Measurements from ENCODE around the gene HSBP1L1. TPM values are rescaled to one million over a fixed set of nuclear protein-coding genes. Genes with fewer than 3 reads are reported as not detected.
A peak's percentile ranks its signal among the peaks of the same experiment; 100 is the strongest.

The HSBP1L1 gene
- total RNA-seq, 1 experiment from 2014 or later: not detected

GRCh38 chr18:79960921-79961526 lies 3.4 kb upstream of the HSBP1L1 start:
- no CpG with 5 or more reads among the region's 16 CpGs for WGBS (ENCODE audit: extremely low coverage, insufficient read length, low lambda C conversion rate)
- no peak overlapping the region for H3K4me2 ChIP-seq (ENCODE audit: insufficient read depth, insufficient read length, low read length)

More at GRCh38 chr18:79960921-79961526, 3.4 kb upstream of the HSBP1L1 start:
- Histone ChIP-seq H3K23ac (ENCODE audit: insufficient read length, low read depth, low read length) (no peak overlapping the region), H3T11ph (ENCODE audit: low read length) (no peak overlapping the region), H2BK120ac (ENCODE audit: low read depth, low read length, poor library complexity, severe bottlenecking) (no peak overlapping the region), H3K18ac (ENCODE audit: insufficient read length, low read depth, low read length) (no peak overlapping the region), H3K9ac (ENCODE audit: extremely low read depth, insufficient read length, low read length) (no peak overlapping the region), H4K91ac (ENCODE audit: insufficient read length, low read depth, low read length) (no peak overlapping the region), H2BK5ac (ENCODE audit: insufficient read length, low read length) (no peak overlapping the region), H3K27me3 (ENCODE audit: insufficient read depth, low read length) (peaks cover 33% of the 10 kb centered on the region), H3K79me2 (ENCODE audit: insufficient read depth, low read length) (no peaks in the 10 kb centered on the region), H4K5ac (ENCODE audit: insufficient read length, low read depth, low read length) (no peak overlapping the region), H2AK5ac (ENCODE audit: insufficient read length, low read length) (no peak overlapping the region), H3K4me1 (ENCODE audit: insufficient read depth, low read length) (peaks cover 4% of the 10 kb centered on the region; the same call in 1 of the 2 replicates), H4K8ac (replicated peaks; ENCODE audit: insufficient read length, low read depth, low read length) (no peak overlapping the region), H3K79me1 (ENCODE audit: insufficient read depth, low read depth, low read length, poor library complexity, severe bottlenecking) (no peaks in the 10 kb centered on the region), H3K4ac (ENCODE audit: low read depth, low read length) (no peak overlapping the region), H2BK20ac (ENCODE audit: low read depth, low read length, poor library complexity, severe bottlenecking) (no peak overlapping the region), H2BK15ac (ENCODE audit: low read depth, low read length) (no peak overlapping the region), H3K23me2 (ENCODE audit: insufficient read length, low read depth, low read length, poor library complexity, severe bottlenecking) (no peaks in the 10 kb centered on the region), H3K56ac (ENCODE audit: insufficient read length, low read depth, low read length) (no peak overlapping the region), H4K20me1 (ENCODE audit: control insufficient read depth, insufficient read depth, insufficient read length) (peaks cover 3% of the 10 kb centered on the region), H2BK12ac (ENCODE audit: insufficient read length, low read depth, low read length) (no peak overlapping the region), H3K9me3 (ENCODE audit: control insufficient read depth, low read depth, low read length) (no peaks in the 10 kb centered on the region), H3K27ac (ENCODE audit: insufficient read length, low read depth, low read length) (no peak overlapping the region), H2AFZ (ENCODE audit: low read length) (no peak overlapping the region), H3K14ac (ENCODE audit: insufficient read depth, low read length) (no peak overlapping the region)
- no peak for DNase-seq
- Mint-ChIP-seq H3K4me3 (0 out of 5 replicates have a peak overlapping the region, but pooled peaks of 1 of the 2 experiments have one; percentile 63), H3K36me3 (ENCODE audit: insufficient read depth in 1 of 3, low read depth in 3 of 3) (no peaks in the 10 kb centered on the region), H3K27me3 (ENCODE audit: low read depth) (peaks cover 91% of the 10 kb centered on the region), H3K4me1 (peaks cover 39% of the 10 kb centered on the region in 2 experiments), H3K27ac (no peak overlapping the region), H3K9me3 (no peaks in the 10 kb centered on the region; a peak in 2 of 5 replicates)
- TF ChIP-seq, protein P1, sequence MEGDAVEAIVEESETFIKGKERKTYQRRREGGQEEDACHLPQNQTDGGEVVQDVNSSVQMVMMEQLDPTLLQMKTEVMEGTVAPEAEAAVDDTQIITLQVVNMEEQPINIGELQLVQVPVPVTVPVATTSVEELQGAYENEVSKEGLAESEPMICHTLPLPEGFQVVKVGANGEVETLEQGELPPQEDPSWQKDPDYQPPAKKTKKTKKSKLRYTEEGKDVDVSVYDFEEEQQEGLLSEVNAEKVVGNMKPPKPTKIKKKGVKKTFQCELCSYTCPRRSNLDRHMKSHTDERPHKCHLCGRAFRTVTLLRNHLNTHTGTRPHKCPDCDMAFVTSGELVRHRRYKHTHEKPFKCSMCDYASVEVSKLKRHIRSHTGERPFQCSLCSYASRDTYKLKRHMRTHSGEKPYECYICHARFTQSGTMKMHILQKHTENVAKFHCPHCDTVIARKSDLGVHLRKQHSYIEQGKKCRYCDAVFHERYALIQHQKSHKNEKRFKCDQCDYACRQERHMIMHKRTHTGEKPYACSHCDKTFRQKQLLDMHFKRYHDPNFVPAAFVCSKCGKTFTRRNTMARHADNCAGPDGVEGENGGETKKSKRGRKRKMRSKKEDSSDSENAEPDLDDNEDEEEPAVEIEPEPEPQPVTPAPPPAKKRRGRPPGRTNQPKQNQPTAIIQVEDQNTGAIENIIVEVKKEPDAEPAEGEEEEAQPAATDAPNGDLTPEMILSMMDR (conservative IDR thresholded peaks at IDR 0.05): no peak
